ENCODE measurements around the gene SPTBN4.

SPTBN4 gene

DNA sequence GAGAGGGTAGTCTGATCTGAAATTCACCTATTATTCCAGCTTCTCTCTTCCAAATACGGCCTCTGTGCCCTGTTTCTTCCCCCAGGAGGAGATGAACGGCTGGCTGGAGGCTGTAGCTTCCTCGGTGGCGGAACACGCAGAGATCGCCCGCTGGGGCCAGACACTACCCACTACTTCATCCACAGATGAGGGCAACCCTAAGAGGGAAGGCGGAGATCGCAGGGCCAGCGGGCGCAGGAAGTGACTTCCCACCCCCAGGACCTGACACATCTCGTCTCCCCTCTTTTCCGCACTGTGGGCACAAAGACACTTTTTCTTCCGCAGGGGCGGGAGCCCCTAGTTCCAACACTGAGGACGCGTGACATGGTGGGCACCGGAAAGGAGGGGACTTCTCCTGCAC, 108.5 kb downstream of the SPTBN4 start:
- Histone ChIP-seq H2BK120ac (ENCODE audit: low read depth, low read length) (peak overlapping the region; percentile 56), H3K27ac (replicated peaks; ENCODE audit: low read length) (no peak overlapping the region), H3K36me3 (replicated peaks in 1 of 2; ENCODE audit: control insufficient read depth in 2 of 2, insufficient read depth in 2 of 2, low read length in 2 of 2) (peaks cover 3 to 20% of the 10 kb centered on the region in 2 donors), H3K9me3 (replicated peaks in 1 of 2; ENCODE audit: control insufficient read depth in 2 of 2, insufficient read depth in 1 of 2, low read depth in 1 of 2, low read length in 2 of 2) (no peaks in the 10 kb centered on the region), H2BK12ac (ENCODE audit: low read length) (no peak overlapping the region), H3K18ac (ENCODE audit: low read length) (no peak overlapping the region), H2BK15ac (ENCODE audit: low read length) (no peak overlapping the region), H2BK5ac (ENCODE audit: low read length) (peak overlapping the region; percentile 47), H3K79me1 (ENCODE audit: low read depth, low read length) (no peaks in the 10 kb centered on the region), H2AK5ac (ENCODE audit: low read depth, low read length) (peak overlapping the region; percentile 93), H3K23ac (ENCODE audit: low read depth, low read length, poor library complexity) (no peak overlapping the region), H3K27me3 (ENCODE audit: control insufficient read depth in 3 of 3, insufficient read depth in 3 of 3, low read depth in 1 of 3, low read length in 3 of 3) (peaks cover 0 to 11% (median 0%) of the 10 kb centered on the region in 3 experiments), H3K4me3 (ENCODE audit: low read length in 2 of 2) (no peak overlapping the region), H3K4me1 (ENCODE audit: control insufficient read depth in 2 of 2, insufficient read depth in 1 of 2, low read depth in 1 of 2, low read length in 2 of 2) (no peaks in the 10 kb centered on the region), H3K4me2 (ENCODE audit: insufficient read depth, low read length, poor library complexity, severe bottlenecking) (no peak overlapping the region), H3K14ac (ENCODE audit: low read length) (no peak overlapping the region), H3K9ac (ENCODE audit: low read depth, low read length, poor library complexity) (no peak overlapping the region), H4K8ac (ENCODE audit: low read depth, low read length) (no peak overlapping the region), H2AFZ (ENCODE audit: low read length) (peak overlapping the region; percentile 72), H4K91ac (ENCODE audit: low read depth, low read length, poor library complexity) (no peak overlapping the region), H3K4ac (ENCODE audit: low read length) (no peak overlapping the region)
- DNase-seq (ENCODE audit: low spot score): no peak
- no CpG with 5 or more reads among the region's 18 CpGs for WGBS, 2 donors (ENCODE audit: extremely low coverage in 2 of 2, insufficient read length in 2 of 2, insufficient replicate concordance in 1 of 2)

DNA sequence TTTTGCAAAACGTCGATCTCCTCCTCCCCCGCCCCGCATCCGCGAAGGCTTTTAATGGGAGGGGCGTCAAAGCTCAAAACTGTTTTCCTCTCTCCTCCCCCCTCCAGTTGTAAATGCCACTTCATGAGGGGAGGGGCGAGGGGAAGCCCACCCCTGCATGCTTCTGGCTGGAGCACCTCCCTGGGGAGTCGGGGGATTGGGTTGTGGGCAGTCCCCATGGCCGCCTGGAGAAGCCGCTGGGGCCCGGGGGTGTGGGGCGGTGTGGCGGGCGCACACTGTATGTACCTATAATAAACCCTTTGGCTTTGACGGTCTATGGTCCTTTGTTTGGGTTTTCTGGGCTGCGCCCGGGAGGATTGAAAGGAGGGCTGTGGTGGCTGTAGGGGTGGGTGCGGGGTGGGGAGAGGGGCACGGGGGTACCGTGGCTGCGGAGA, 109.4 kb downstream of the SPTBN4 start:
- WGBS, 2 donors (ENCODE audit: extremely low coverage in 2 of 2, insufficient read length in 2 of 2, insufficient replicate concordance in 1 of 2): no CpG with 5 or more reads among the region's 22 CpGs
- Histone ChIP-seq H3K14ac (ENCODE audit: low read length) (no peak overlapping the region), H2AFZ (ENCODE audit: low read length) (peak overlapping the region; percentile 95), H2BK15ac (ENCODE audit: low read length) (peak overlapping the region; percentile 49), H2BK120ac (ENCODE audit: low read depth, low read length) (no peak overlapping the region), H4K8ac (ENCODE audit: low read depth, low read length) (no peak overlapping the region), H2AK5ac (ENCODE audit: low read depth, low read length) (peak overlapping the region; percentile 93), H3K4me1 (ENCODE audit: control insufficient read depth in 2 of 2, insufficient read depth in 1 of 2, low read depth in 1 of 2, low read length in 2 of 2) (no peaks in the 10 kb centered on the region), H4K91ac (ENCODE audit: low read depth, low read length, poor library complexity) (no peak overlapping the region), H3K9me3 (replicated peaks in 1 of 2; ENCODE audit: control insufficient read depth in 2 of 2, insufficient read depth in 1 of 2, low read depth in 1 of 2, low read length in 2 of 2) (no peaks in the 10 kb centered on the region), H2BK5ac (ENCODE audit: low read length) (peak overlapping the region; percentile 47), H3K4me3 (ENCODE audit: low read length in 2 of 2) (peak overlapping the region; percentile 73 to 86), H2BK12ac (ENCODE audit: low read length) (no peak overlapping the region), H3K27me3 (ENCODE audit: control insufficient read depth in 3 of 3, insufficient read depth in 3 of 3, low read depth in 1 of 3, low read length in 3 of 3) (peaks cover 0 to 11% (median 0%) of the 10 kb centered on the region in 3 experiments), H3K4ac (ENCODE audit: low read length) (no peak overlapping the region), H3K9ac (ENCODE audit: low read depth, low read length, poor library complexity) (peak overlapping the region; percentile 54), H3K18ac (ENCODE audit: low read length) (peak overlapping the region; percentile 78), H3K23ac (ENCODE audit: low read depth, low read length, poor library complexity) (peak overlapping the region; percentile 28), H3K4me2 (ENCODE audit: insufficient read depth, low read length, poor library complexity, severe bottlenecking) (peak overlapping the region; percentile 43), H3K27ac (replicated peaks; ENCODE audit: low read length) (no peak overlapping the region), H3K79me1 (ENCODE audit: low read depth, low read length) (no peaks in the 10 kb centered on the region), H3K36me3 (replicated peaks in 1 of 2; ENCODE audit: control insufficient read depth in 2 of 2, insufficient read depth in 2 of 2, low read length in 2 of 2) (peaks cover 5 to 28% of the 10 kb centered on the region in 2 donors)
- DNase-seq (ENCODE audit: low spot score): no peak

DNA sequence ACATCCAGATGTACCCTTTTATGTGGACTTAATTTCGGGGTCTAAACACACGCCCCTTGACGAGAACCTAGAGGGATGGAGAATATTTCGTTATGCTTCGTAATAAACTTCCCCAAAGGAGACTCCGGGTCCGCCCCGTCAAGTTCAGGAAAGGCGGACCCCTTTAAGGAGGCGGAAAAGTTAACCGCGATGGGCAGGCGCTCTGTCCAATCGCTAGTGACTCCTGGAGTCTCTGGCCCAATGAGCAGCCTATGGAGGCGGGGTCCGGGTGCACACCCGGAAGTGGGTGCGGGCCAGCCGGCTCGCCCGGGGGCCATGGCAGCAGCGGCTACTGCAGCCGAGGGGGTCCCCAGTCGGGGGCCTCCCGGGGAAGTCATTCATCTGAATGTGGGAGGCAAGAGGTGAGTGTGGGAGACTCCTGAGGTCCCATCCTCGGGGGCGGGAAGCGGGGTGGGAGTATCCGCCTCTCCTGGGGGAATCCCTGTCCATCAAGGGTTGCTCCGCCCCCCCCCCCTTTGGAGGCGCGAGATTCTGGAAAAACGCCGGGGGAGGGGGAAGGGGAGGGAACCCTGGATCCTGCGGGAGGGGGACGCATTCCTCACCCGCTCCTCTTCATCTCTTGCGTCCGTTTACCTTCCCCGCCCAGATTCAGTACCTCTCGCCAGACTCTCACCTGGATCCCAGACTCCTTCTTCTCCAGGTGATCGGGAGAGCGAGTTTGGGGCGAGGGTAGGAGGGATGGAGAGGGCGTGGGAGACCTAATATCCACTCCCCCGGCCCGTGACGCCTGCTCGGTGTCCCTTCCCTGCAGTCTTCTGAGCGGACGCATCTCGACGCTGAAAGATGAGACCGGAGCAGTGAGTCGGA, 110.0 kb downstream of the SPTBN4 start, which contains the start of gene SHKBP1:
SHKBP1 (plus strand) TSS at position 289 of the 867 bp plus-strand sequence; CDS start at position 316, 27 bp downstream.
- Histone ChIP-seq H4K91ac (ENCODE audit: low read depth, low read length, poor library complexity) (no peak within 1 kb of the TSS), H3K27me3 (ENCODE audit: control insufficient read depth in 3 of 3, insufficient read depth in 3 of 3, low read depth in 1 of 3, low read length in 3 of 3) (peaks cover 0 to 11% (median 0%) of the 10 kb centered on the region in 3 experiments), H3K14ac (ENCODE audit: low read length) (no peak within 1 kb of the TSS), H3K23ac (ENCODE audit: low read depth, low read length, poor library complexity) (peak within 1 kb of the TSS; percentile 28), H3K4me1 (ENCODE audit: control insufficient read depth in 2 of 2, insufficient read depth in 1 of 2, low read depth in 1 of 2, low read length in 2 of 2) (no peaks in the 10 kb centered on the region), H3K9me3 (replicated peaks in 1 of 2; ENCODE audit: control insufficient read depth in 2 of 2, insufficient read depth in 1 of 2, low read depth in 1 of 2, low read length in 2 of 2) (no peaks in the 10 kb centered on the region), H2BK12ac (ENCODE audit: low read length) (no peak within 1 kb of the TSS), H2AK5ac (ENCODE audit: low read depth, low read length) (peak within 1 kb of the TSS; percentile 93), H2BK15ac (ENCODE audit: low read length) (peak within 1 kb of the TSS; percentile 49), H3K18ac (ENCODE audit: low read length) (peak within 1 kb of the TSS; percentile 78), H3K4me3 (ENCODE audit: low read length in 2 of 2) (peak within 1 kb of the TSS; percentile 86 to 89), H2BK120ac (ENCODE audit: low read depth, low read length) (no peak within 1 kb of the TSS), H2BK5ac (ENCODE audit: low read length) (peak within 1 kb of the TSS; percentile 47), H3K4me2 (ENCODE audit: insufficient read depth, low read length, poor library complexity, severe bottlenecking) (peak within 1 kb of the TSS; percentile 82), H3K36me3 (replicated peaks in 1 of 2; ENCODE audit: control insufficient read depth in 2 of 2, insufficient read depth in 2 of 2, low read length in 2 of 2) (peaks cover 5 to 35% of the 10 kb centered on the region in 2 donors), H3K9ac (ENCODE audit: low read depth, low read length, poor library complexity) (peak within 1 kb of the TSS; percentile 54), H2AFZ (ENCODE audit: low read length) (peak within 1 kb of the TSS; percentile 95), H3K79me1 (ENCODE audit: low read depth, low read length) (no peaks in the 10 kb centered on the region), H4K8ac (ENCODE audit: low read depth, low read length) (no peak within 1 kb of the TSS), H3K4ac (ENCODE audit: low read length) (no peak within 1 kb of the TSS), H3K27ac (replicated peaks; ENCODE audit: low read length) (no peak within 1 kb of the TSS)
- WGBS, 2 donors (ENCODE audit: extremely low coverage in 2 of 2, insufficient read length in 2 of 2, insufficient replicate concordance in 1 of 2): no CpG with 5 or more reads among the region's 55 CpGs
- DNase-seq (ENCODE audit: low spot score): peak; percentile 91

DNA sequence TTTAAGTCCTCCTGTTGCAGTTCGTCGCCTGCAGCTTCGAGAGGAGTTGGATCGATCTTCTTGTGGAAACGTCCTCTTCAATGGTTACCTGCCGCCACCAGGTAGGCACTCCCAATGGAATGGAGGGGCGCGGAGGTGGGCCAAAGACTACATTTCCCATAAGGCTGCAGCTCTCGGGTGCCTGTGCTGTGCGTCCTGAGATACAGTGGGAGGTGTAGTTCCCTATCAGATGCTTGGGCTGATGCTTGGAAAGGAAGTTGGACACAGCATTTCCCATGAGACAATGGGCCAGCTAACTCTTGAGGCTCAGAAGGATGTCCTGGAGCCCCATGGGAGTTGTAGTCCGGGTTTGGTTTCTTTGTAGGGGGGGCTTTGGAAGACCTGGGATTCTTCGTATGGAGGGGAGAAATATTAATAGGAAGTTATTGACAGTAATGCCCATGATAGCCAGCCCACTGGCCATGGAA, 111.7 kb downstream of the SPTBN4 start:
- Histone ChIP-seq H3K4me2 (ENCODE audit: insufficient read depth, low read length, poor library complexity, severe bottlenecking) (no peak overlapping the region), H2BK5ac (ENCODE audit: low read length) (no peak overlapping the region), H3K4me1 (ENCODE audit: control insufficient read depth in 2 of 2, insufficient read depth in 1 of 2, low read depth in 1 of 2, low read length in 2 of 2) (no peaks in the 10 kb centered on the region), H2AK5ac (ENCODE audit: low read depth, low read length) (no peak overlapping the region), H3K27me3 (ENCODE audit: control insufficient read depth in 3 of 3, insufficient read depth in 3 of 3, low read depth in 1 of 3, low read length in 3 of 3) (peaks cover 0 to 11% (median 0%) of the 10 kb centered on the region in 3 experiments), H2BK12ac (ENCODE audit: low read length) (no peak overlapping the region), H4K8ac (ENCODE audit: low read depth, low read length) (no peak overlapping the region), H4K91ac (ENCODE audit: low read depth, low read length, poor library complexity) (no peak overlapping the region), H3K36me3 (replicated peaks in 1 of 2; ENCODE audit: control insufficient read depth in 2 of 2, insufficient read depth in 2 of 2, low read length in 2 of 2) (peaks cover 8 to 44% of the 10 kb centered on the region in 2 donors), H3K79me1 (ENCODE audit: low read depth, low read length) (no peaks in the 10 kb centered on the region), H3K23ac (ENCODE audit: low read depth, low read length, poor library complexity) (no peak overlapping the region), H3K9me3 (replicated peaks in 1 of 2; ENCODE audit: control insufficient read depth in 2 of 2, insufficient read depth in 1 of 2, low read depth in 1 of 2, low read length in 2 of 2) (no peaks in the 10 kb centered on the region), H3K14ac (ENCODE audit: low read length) (no peak overlapping the region), H3K27ac (replicated peaks; ENCODE audit: low read length) (no peak overlapping the region), H2AFZ (ENCODE audit: low read length) (no peak overlapping the region), H3K18ac (ENCODE audit: low read length) (no peak overlapping the region), H2BK15ac (ENCODE audit: low read length) (no peak overlapping the region), H3K4me3 (ENCODE audit: low read length in 2 of 2) (no peak overlapping the region), H2BK120ac (ENCODE audit: low read depth, low read length) (no peak overlapping the region), H3K4ac (ENCODE audit: low read length) (no peak overlapping the region), H3K9ac (ENCODE audit: low read depth, low read length, poor library complexity) (no peak overlapping the region)
- WGBS, 2 donors (ENCODE audit: extremely low coverage in 2 of 2, insufficient read length in 2 of 2, insufficient replicate concordance in 1 of 2): no CpG with 5 or more reads among the region's 12 CpGs
- no peak for DNase-seq (ENCODE audit: low spot score)

Data from neuronal stem cell (in vitro differentiated cells).